ENCODE results near the gene CPA4. TPM values are rescaled to one million over a fixed set of nuclear protein-coding genes. Genes with fewer than 3 reads are reported as not detected.

CPA4 gene
- total RNA-seq, 1 experiment from 2014 or later, result 22.1 TPM

GRCh38 chr7:130351791-130352090, 58.8 kb downstream of the CPA4 start:
- Histone ChIP-seq H3K4me3 (ENCODE audit: low read length) (no peak overlapping the region), H3K9ac (ENCODE audit: low read length) (no peak overlapping the region), H3F3A (ENCODE audit: low read length, unreplicated experiment) (peaks cover 3% of the 10 kb centered on the region), H2AFZ (ENCODE audit: low read length) (no peak overlapping the region), H3K4me1 (ENCODE audit: insufficient read depth, low read length) (peaks cover 25% of the 10 kb centered on the region), H3K27ac (ENCODE audit: low read length) (no peak overlapping the region), H3K9me3 (ENCODE audit: low read length) (no peaks in the 10 kb centered on the region), H3K27me3 (ENCODE audit: low read length) (no peaks in the 10 kb centered on the region), H3K79me2 (ENCODE audit: low read length) (no peaks in the 10 kb centered on the region), H4K20me1 (ENCODE audit: low read length) (no peaks in the 10 kb centered on the region), H3K9me2 (replicated peaks; ENCODE audit: low read length) (no peaks in the 10 kb centered on the region), H3K4me2 (ENCODE audit: low read length) (no peak overlapping the region), H3K36me3 (ENCODE audit: low read depth, low read length) (no peaks in the 10 kb centered on the region)
- ChIA-PET CTCF (no interaction called here), POLR2A (ENCODE audit: unreplicated experiment) (no interaction called here)
- intact Hi-C loops (cut with micrococcal nuclease), result loop anchor here (5.0 kb wide), 1 partner anchor 114 kb away; no protein-coding TSS in a partner anchor
- ATAC-seq, result no peak
- DNase-seq, result no peak
- no peak for TF ChIP-seq CTCF (conservative IDR thresholded peaks at IDR 0.05; ENCODE audit: low read depth, low read length)
- no peak for TF ChIP-seq EZH2 (IDR thresholded peaks at IDR 0.05; ENCODE audit: low read length, unreplicated experiment)
- TF ChIP-seq EZH2phosphoT487 (IDR thresholded peaks at IDR 0.05; ENCODE audit: borderline replicate concordance, low read length), result no peak
- no TSS peak for BruUV-seq (replicated peaks)

GRCh38 chr7:130352194-130353074, 59.5 kb downstream of the CPA4 start:
- Histone ChIP-seq H3K79me2 (ENCODE audit: low read length) (no peaks in the 10 kb centered on the region), H3K9ac (ENCODE audit: low read length) (no peak overlapping the region), H3K36me3 (ENCODE audit: low read depth, low read length) (no peaks in the 10 kb centered on the region), H3K27ac (ENCODE audit: low read length) (no peak overlapping the region), H3K9me2 (replicated peaks; ENCODE audit: low read length) (no peaks in the 10 kb centered on the region), H3K4me3 (ENCODE audit: low read length) (no peak overlapping the region), H3K4me1 (ENCODE audit: insufficient read depth, low read length) (peaks cover 32% of the 10 kb centered on the region), H3K27me3 (ENCODE audit: low read length) (no peaks in the 10 kb centered on the region), H3K9me3 (ENCODE audit: low read length) (no peaks in the 10 kb centered on the region), H2AFZ (ENCODE audit: low read length) (peak overlapping the region; percentile 59), H3F3A (ENCODE audit: low read length, unreplicated experiment) (peaks cover 5% of the 10 kb centered on the region), H4K20me1 (ENCODE audit: low read length) (no peaks in the 10 kb centered on the region), H3K4me2 (ENCODE audit: low read length) (peak overlapping the region; percentile 61)
- ChIA-PET CTCF (interaction anchor here (0.6 kb wide), 1 partner anchor 9 kb away, joined by 4 read pairs; no protein-coding TSS in a partner anchor), POLR2A (ENCODE audit: unreplicated experiment) (no interaction called here)
- intact Hi-C loops (cut with micrococcal nuclease), result loop anchor here (5.0 kb wide), 1 partner anchor 115 kb away; no protein-coding TSS in a partner anchor
- peak; percentile 55 for DNase-seq
- ATAC-seq, result no peak
- no peak for TF ChIP-seq CTCF (conservative IDR thresholded peaks at IDR 0.05; ENCODE audit: low read depth, low read length)
- TF ChIP-seq EZH2 (IDR thresholded peaks at IDR 0.05; ENCODE audit: low read length, unreplicated experiment), result no peak
- TF ChIP-seq EZH2phosphoT487 (IDR thresholded peaks at IDR 0.05; ENCODE audit: borderline replicate concordance, low read length), result no peak
- no TSS peak for BruUV-seq (replicated peaks)

- no peaks in the 10 kb centered on the region for H3K9me3 ChIP-seq (ENCODE audit: low read length)
Observed at GRCh38 chr7:130353196-130353595, 60.2 kb downstream of the CPA4 start.

More at GRCh38 chr7:130353196-130353595, 60.2 kb downstream of the CPA4 start:
- no peaks in the 10 kb centered on the region for H3K9me2 ChIP-seq (replicated peaks; ENCODE audit: low read length)
- ChIA-PET CTCF (interaction anchor here (0.6 kb wide), 1 partner anchor 10 kb away, joined by 4 read pairs; no protein-coding TSS in a partner anchor), POLR2A (ENCODE audit: unreplicated experiment) (no interaction called here)
- BruUV-seq (replicated peaks), result no TSS peak
- TF ChIP-seq EZH2phosphoT487 (IDR thresholded peaks at IDR 0.05; ENCODE audit: borderline replicate concordance, low read length) (no peak), CTCF (conservative IDR thresholded peaks at IDR 0.05; ENCODE audit: low read depth, low read length) (no peak), EZH2 (IDR thresholded peaks at IDR 0.05; ENCODE audit: low read length, unreplicated experiment) (no peak)
- no peaks in the 10 kb centered on the region for H3K79me2 ChIP-seq (ENCODE audit: low read length)
- no peak overlapping the region for H2AFZ ChIP-seq (ENCODE audit: low read length)
- H4K20me1 ChIP-seq (ENCODE audit: low read length), result no peaks in the 10 kb centered on the region
- no peak overlapping the region for H3K4me3 ChIP-seq (ENCODE audit: low read length)
- intact Hi-C loops (cut with micrococcal nuclease), result loop anchor here (5.0 kb wide), 1 partner anchor 116 kb away; no protein-coding TSS in a partner anchor
- no peak overlapping the region for H3K9ac ChIP-seq (ENCODE audit: low read length)
- H3K27ac ChIP-seq (ENCODE audit: low read length), result no peak overlapping the region
- peaks cover 37% of the 10 kb centered on the region for H3K4me1 ChIP-seq (ENCODE audit: insufficient read depth, low read length)
- DNase-seq (no peak), ATAC-seq (no peak)
- peaks cover 5% of the 10 kb centered on the region for H3F3A ChIP-seq (ENCODE audit: low read length, unreplicated experiment)
- no peaks in the 10 kb centered on the region for H3K27me3 ChIP-seq (ENCODE audit: low read length)
- 0 out of 2 replicates have a peak overlapping the region, but pooled peaks have one; percentile 61 for H3K4me2 ChIP-seq (ENCODE audit: low read length)
- H3K36me3 ChIP-seq (ENCODE audit: low read depth, low read length), result no peaks in the 10 kb centered on the region

Data from PC-3 (cell line).